DMS 273 (cell line): ENCODE results near the gene CRHBP.
"Not testable (repeated sequence)": the region's sequence is repeated elsewhere in the genome, so short reads cannot be mapped to it uniquely, and the experiment has no call there.

Source experiments
- DNase-seq: peaks from one replicate; lab custom pipeline; 2025; ENCODE audit not compliant: unreplicated experiment; lab: John Stamatoyannopoulos, UW

The CRHBP gene

GRCh38 chr5:76952795-76953536 lies at the start of gene CRHBP:
Gene CRHBP, plus strand, starts transcription at chr5:76953045. Its CDS starts 90 bp downstream, at chr5:76953135.
- DNase-seq: no peak

- DNase-seq: no peak
These were observed 44.7 kb upstream of the CRHBP start for GRCh38 chr5:76908166-76908565.

GRCh38 chr5:76910344-76910933 lies 42.4 kb upstream of the CRHBP start:
- DNase-seq: not testable (repeated sequence)

- DNase-seq: not testable (repeated sequence)
These were observed 38.2 kb upstream of the CRHBP start for GRCh38 chr5:76914671-76915070.

- no peak for DNase-seq
These were observed 34.3 kb upstream of the CRHBP start for GRCh38 chr5:76918539-76918938.

- DNase-seq: no peak
These were observed 32.4 kb upstream of the CRHBP start for GRCh38 chr5:76920491-76920890.

GRCh38 chr5:76926329-76927105 lies 26.3 kb upstream of the CRHBP start:
- DNase-seq: no peak

- no peak for DNase-seq
These were observed 24.9 kb upstream of the CRHBP start for GRCh38 chr5:76927961-76928360.

GRCh38 chr5:76930083-76930482 lies 22.8 kb upstream of the CRHBP start:
- DNase-seq: no peak

- no peak for DNase-seq
These were observed 14.7 kb upstream of the CRHBP start for GRCh38 chr5:76938177-76938576.

GRCh38 chr5:76941000-76941399 lies 11.8 kb upstream of the CRHBP start:
- DNase-seq: no peak

GRCh38 chr5:76941442-76941841 lies 11.4 kb upstream of the CRHBP start:
- no peak for DNase-seq

- peak; percentile 87 for DNase-seq
These were observed 10.3 kb upstream of the CRHBP start for GRCh38 chr5:76942581-76942980.

- DNase-seq: no peak
These were observed 9.8 kb upstream of the CRHBP start for GRCh38 chr5:76943006-76943405.

- no peak for DNase-seq
These were observed 8.2 kb upstream of the CRHBP start for GRCh38 chr5:76944638-76945037.

GRCh38 chr5:76945238-76945637 lies 7.6 kb upstream of the CRHBP start:
- DNase-seq: not testable (repeated sequence)

- DNase-seq: no peak
These were observed 6.8 kb upstream of the CRHBP start for GRCh38 chr5:76946090-76946489.

GRCh38 chr5:76947082-76947503 lies 5.8 kb upstream of the CRHBP start:
- DNase-seq: no peak

GRCh38 chr5:76953551-76954382 lies 922 bp downstream of the CRHBP start:
- DNase-seq: peak; percentile 51

- DNase-seq: no peak
These were observed 1.5 kb downstream of the CRHBP start for GRCh38 chr5:76954383-76954763.

GRCh38 chr5:76956033-76956432 lies 3.2 kb downstream of the CRHBP start:
- no peak for DNase-seq
